HG03066 (cell line): ENCODE results near the gene HSCB.
"Not testable (repeated sequence)": the region's sequence is repeated elsewhere in the genome, so short reads cannot be mapped to it uniquely, and the experiment has no call there.

Source experiments
- ATAC-seq: cut with Tn5 transposase; IDR thresholded peaks from one replicate; pipeline ENCODE4 v1.9.1; 2021; ENCODE audit warnings: low read depth; ENCODE audit not compliant: unreplicated experiment

HSCB gene

GRCh38 chr22:28741785-28742561 is at the start of gene HSCB, which contains the start of gene CHEK2:
TSS of gene HSCB (plus strand) at chr22:28742039. CDS start at chr22:28742096, 57 bp downstream.
TSS of gene CHEK2 (minus strand) at chr22:28741820. CDS start at chr22:28734721, 7,099 bp downstream.
- ATAC-seq: peak; percentile 90

- ATAC-seq: not testable (repeated sequence)
Measured at GRCh38 chr22:28693041-28693760, 48.6 kb upstream of the HSCB start.

- no peak for ATAC-seq
Measured at GRCh38 chr22:28702891-28703290, 38.9 kb upstream of the HSCB start.

DNA sequence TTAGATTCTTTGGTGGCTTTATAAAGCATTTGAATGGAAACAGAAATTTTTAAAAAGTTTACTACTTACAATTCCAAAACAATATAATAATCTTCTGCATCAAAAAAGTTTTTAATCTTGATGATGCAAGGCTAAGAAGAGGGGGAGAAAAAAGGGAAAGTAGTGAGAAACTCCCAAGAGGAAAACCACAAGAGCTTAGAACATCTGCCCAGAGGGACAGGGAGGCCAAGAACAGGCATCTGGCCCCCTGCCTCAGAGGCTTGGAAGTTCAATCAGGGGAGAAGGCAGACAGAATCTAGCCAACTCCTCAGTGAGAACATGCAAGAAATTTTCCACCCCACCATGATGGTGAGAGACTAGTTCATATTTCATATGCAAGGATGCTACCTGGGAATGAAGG is 38.4 kb upstream of the HSCB start:
- no peak for ATAC-seq

DNA sequence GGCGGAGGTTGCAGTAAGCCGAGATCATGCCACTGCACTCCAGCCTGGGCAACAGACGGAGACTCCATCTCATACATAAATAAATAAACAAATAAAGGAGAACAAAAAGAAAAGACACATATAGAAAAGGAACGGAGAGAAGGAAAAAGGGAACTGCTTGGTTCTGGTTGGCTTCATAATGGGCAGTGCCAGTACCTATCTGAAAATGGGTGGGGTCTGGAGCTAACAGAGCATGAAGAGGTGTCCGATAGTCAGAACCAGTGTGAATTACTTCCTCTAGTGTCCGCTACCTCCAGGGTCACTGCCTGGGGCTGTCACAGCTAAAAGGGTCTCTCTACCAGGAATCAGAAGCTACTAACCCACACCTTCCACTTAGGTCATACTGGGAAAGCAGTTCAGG is 35.0 kb upstream of the HSCB start:
- ATAC-seq: no peak

DNA sequence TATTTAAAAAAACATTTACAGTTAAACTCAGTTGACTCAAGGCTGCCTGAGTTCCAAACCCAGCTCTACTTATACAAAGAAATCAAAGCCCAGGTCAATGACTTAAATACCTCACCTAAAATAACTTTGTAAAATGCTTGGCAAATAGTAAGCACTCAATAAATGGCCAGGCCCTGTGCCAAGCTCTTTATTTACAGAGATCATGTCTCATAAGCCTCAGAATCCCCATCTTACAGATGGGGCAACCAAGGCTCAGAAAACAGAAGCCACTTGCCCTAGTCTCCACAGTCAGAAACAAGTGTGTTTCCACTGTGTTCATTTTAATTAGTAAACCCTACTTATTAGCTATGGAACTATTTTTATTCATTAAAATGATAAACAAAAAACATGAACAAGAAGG is 31.7 kb upstream of the HSCB start:
- no peak for ATAC-seq

DNA sequence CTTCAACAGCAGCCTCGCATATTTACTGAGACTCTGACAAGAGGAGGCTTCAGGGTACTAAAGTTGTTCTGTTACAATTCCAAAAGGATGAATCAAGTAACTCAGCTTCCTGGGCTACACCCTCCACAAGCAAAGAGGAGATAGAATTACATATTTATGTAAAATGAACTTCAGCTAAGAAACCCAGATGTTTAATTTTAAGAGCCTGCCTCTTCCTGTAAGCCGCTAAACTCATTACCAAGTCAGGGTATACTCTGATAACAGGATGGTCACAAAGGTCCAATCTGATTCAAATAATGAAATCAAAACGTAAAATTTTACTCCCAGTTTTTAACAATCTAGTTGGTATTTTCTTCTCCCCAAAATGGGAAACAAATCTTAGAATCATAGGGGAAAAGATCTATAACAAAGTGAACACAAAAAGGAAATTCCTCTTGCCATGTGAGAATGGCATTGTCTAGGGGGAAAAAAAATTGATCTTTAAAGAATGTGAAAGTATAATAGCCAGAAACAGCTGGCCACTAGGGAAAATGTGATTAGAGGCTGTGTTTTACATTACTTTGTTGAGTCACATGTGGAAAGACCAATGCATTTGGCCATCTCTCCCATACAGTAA is 31.2 kb upstream of the HSCB start:
- ATAC-seq: no peak

DNA sequence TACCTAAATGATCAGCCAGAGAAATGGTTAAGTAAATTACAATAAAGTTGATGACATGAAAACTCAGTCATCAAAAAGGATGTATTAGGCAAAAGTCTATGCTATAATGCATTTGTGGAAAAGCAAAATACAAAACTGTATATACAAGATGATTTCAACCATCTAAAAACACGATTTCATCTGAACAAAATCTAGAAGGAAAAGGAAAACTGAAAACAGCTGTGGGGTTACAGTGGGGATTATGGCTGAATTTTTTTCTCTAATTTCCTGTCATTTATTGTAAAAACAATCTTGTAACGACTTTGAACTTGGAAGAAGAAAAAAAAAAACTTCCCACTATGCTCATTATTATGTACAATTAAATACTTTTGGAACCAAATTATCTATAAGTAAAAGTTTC is 30.5 kb upstream of the HSCB start:
- no peak for ATAC-seq

GRCh38 chr22:28711820-28712777 is 29.7 kb upstream of the HSCB start:
- ATAC-seq: no peak

DNA sequence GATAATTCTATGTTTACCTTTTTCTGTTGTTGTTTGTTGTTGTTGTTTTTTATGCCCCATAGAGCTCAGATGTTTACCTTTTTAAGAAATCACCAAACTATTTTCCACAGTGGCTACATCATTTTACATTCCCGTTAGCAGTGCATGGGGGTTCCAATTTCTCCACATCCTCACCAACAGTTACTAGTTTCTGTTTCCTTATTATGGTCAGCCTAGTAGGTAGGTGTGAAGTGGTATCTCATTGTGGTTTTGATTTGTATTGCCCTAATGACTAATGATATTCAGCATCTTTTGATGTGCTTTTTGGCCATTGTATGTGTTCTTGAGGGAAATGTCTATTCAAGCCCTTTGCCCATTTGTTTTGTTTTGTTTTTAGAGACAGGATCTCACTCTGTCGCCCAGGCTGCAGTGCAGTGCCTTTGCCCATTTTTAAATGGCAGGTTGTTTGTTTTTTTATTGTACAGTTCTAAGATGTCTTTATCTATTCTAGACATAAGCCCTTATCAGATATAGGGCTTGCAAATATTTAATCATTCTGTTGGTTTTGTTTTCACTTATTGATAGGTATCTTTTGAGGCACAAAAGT is 27.7 kb upstream of the HSCB start:
- ATAC-seq: no peak

DNA sequence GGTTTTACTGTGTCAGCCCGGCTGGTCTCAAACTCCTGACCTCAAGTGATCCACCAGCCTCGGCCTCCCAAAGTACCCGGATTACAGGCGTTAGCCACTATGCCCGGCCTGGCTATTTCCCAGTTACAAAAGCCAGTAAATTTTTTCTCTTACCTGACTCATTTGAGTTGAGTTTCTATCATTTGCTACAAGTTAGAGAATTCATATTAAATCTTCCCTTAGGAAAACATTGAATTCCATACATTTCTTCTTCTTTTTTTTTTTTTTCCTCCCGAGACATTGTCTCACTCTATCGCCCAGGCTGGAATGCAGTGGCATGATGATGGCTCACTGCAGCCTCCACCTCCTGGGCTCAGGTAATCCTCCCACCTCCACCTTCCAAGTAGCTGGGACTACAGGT is 26.2 kb upstream of the HSCB start:
- ATAC-seq: no peak

GRCh38 chr22:28716686-28717085 is 25.2 kb upstream of the HSCB start:
- ATAC-seq: no peak

- no peak for ATAC-seq
Measured at GRCh38 chr22:28718044-28718443, 23.8 kb upstream of the HSCB start.

GRCh38 chr22:28728002-28728401 is 13.8 kb upstream of the HSCB start:
- no peak for ATAC-seq

GRCh38 chr22:28728621-28729313 is 13.1 kb upstream of the HSCB start:
- ATAC-seq: no peak

DNA sequence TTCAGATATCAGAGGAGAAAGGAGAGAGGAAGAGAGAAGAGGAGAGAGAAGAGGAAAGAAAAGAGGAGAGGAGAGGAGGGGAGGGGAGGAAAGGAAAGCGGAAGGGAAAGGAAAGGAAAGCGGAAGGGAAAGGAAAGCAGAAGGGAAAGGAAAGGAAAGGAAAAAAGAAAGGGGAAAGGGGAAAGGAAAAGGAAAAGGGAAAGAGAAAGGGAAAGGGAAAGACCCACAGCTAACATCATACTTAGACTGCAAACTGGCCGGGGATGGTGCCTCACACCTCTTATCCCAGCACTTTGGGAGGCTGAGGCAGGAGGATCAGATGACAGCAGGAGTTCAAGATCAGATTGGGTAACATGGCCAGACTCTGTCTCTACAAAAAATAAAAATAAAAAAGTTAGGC is 11.7 kb upstream of the HSCB start:
- no peak for ATAC-seq

GRCh38 chr22:28734393-28734792 is 7.4 kb upstream of the HSCB start:
- no peak for ATAC-seq

- ATAC-seq: no peak
Measured at GRCh38 chr22:28736301-28737155, 5.3 kb upstream of the HSCB start.

- ATAC-seq: no peak
Measured at GRCh38 chr22:28737701-28738100, 4.1 kb upstream of the HSCB start.
